GM21825 (cell line): ENCODE results near the gene RFX3.
"Not testable (repeated sequence)": the region's sequence is repeated elsewhere in the genome, so short reads cannot be mapped to it uniquely, and the experiment has no call there.

Experiments used
- ATAC-seq: cut with Tn5 transposase; IDR thresholded peaks from one replicate; pipeline ENCODE4 v1.9.1; 2021; ENCODE audit warnings: mild to moderate bottlenecking, moderate library complexity; ENCODE audit not compliant: unreplicated experiment

RFX3 gene

GRCh38 chr9:3361116-3361515 lies 164.7 kb downstream of the RFX3 start:
- no peak for ATAC-seq

- ATAC-seq = no peak
These were observed 165.6 kb downstream of the RFX3 start for GRCh38 chr9:3360245-3360644.

DNA sequence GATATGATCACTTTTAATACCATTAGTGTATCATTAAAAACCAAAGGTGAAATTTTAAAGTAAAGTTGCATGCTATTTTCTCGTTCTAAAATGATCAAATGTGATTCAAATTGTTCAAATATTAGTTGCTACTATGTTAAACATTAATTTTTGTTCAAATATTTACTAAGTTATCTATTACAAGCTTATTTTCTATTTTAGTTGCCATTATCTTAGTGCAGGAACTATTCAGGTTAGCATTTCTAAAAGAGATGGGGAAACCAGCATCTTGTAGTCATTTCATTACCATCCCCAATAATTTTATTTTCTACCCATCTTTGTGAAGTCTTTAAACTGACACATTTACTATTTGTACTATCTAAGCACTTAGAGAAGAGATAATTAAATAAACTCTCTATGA lies 166.0 kb downstream of the RFX3 start:
- no peak for ATAC-seq

GRCh38 chr9:3359048-3359692 lies 166.6 kb downstream of the RFX3 start:
- ATAC-seq = no peak

- no peak for ATAC-seq
These were observed 177.6 kb downstream of the RFX3 start for GRCh38 chr9:3348169-3348568.

GRCh38 chr9:3346549-3346948 lies 179.3 kb downstream of the RFX3 start:
- no peak for ATAC-seq

GRCh38 chr9:3343671-3344070 lies 182.1 kb downstream of the RFX3 start:
- ATAC-seq = no peak

- no peak for ATAC-seq
These were observed 183.5 kb downstream of the RFX3 start for GRCh38 chr9:3342159-3342777.

GRCh38 chr9:3337515-3338225 lies 188.1 kb downstream of the RFX3 start:
- no peak for ATAC-seq

DNA sequence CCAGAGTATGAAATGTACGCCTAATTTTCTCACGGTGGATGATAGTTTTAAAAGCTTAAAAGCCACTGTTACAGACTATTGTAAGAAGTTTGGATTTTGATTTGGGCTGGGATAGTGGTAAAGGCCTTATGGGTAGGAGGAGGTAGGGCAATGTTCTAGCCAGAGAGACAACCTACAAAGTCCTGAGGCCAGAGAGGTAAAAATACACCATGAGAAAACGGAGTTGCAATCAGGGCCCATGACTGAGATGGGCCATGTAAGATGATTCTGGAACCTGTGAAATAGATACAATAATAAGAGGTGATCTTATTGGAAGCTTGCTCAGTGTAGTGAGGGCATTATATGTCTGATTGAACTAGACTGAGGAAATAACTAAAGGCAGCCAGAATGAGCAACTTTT lies 188.8 kb downstream of the RFX3 start:
- ATAC-seq = no peak

DNA sequence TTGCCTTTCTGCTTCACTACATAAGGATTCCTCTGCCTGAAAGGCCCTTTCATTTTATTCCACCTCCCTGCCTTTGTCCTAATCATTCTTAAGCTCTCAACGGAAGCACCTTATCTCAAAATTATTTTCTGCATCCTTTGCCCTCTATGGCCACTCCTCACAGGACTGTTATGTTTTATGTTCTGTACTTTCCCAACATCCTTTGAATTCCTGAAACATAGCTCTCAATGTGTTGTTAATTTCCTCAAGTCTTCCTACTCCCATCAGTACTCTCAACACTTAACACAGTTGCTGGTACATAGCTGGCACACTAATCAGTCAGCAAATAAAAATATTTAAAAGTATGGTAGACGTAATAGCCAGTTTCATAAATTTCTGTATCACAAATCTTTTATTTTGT lies 193.0 kb downstream of the RFX3 start:
- no peak for ATAC-seq

GRCh38 chr9:3331801-3332200 lies 194.0 kb downstream of the RFX3 start:
- no peak for ATAC-seq

- ATAC-seq = no peak
These were observed 194.9 kb downstream of the RFX3 start for GRCh38 chr9:3330792-3331420.

GRCh38 chr9:3329361-3329760 lies 196.4 kb downstream of the RFX3 start:
- no peak for ATAC-seq

DNA sequence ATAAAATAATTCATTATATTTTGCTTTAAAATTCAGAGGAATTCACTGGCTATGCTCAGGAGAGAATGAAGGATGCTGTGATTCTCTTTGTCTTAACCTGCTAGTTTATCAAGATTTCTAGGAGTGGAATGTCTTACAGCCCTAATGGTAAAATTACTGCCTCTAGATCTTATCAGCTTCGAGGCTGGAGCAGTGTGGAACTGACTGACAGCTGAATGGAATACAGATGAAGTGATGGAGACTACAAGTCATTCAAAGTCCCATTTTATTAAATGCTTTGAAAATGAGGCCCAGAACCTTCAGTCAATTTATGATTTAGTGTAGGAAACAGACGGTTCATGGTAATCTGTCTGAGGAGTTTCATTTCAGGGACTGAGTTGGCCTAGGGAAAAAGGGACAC lies 202.1 kb downstream of the RFX3 start:
- ATAC-seq = no peak

DNA sequence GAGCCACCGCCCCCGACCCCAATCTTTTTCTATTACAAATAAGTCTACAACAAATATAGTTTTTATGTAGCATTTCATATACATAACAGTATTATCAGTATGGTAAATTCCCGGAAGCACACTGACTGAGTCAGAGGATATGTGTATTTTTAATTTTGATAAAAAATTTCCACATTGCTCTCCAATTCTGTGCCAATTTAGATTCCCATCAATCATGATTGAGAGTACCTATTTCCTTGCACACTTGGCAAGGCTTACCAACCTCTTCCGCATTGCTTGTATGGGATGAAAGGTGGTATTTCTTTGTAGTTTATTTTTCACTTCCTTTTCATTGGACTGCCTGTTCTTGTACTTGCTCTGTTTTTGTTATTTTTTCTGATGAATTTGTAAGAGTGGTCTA lies 204.6 kb downstream of the RFX3 start:
- no peak for ATAC-seq

GRCh38 chr9:3312595-3312994 lies 213.2 kb downstream of the RFX3 start:
- ATAC-seq = not testable (repeated sequence)

GRCh38 chr9:3308609-3309008 lies 217.2 kb downstream of the RFX3 start:
- ATAC-seq = no peak

- ATAC-seq = not testable (repeated sequence)
These were observed 221.4 kb downstream of the RFX3 start for GRCh38 chr9:3304388-3304787.

DNA sequence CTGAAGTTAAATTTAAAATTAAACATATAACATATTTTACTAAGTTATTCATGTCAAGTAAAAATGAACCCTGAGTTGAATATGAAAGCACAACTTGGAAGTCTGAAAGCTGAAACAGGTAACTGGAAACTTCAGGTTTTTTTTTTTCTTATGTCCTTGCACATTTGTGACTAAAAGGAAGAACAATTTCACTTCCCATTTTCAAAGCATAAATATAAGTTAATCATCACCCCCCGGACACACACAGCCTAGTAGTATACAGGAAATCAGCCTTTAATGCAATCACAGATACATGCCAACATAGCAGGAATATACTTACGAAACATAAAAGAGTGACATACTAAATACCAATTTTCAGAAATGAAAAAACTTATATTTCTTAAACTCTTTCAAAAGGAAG lies 225.9 kb downstream of the RFX3 start:
- peak; percentile 98 for ATAC-seq

DNA sequence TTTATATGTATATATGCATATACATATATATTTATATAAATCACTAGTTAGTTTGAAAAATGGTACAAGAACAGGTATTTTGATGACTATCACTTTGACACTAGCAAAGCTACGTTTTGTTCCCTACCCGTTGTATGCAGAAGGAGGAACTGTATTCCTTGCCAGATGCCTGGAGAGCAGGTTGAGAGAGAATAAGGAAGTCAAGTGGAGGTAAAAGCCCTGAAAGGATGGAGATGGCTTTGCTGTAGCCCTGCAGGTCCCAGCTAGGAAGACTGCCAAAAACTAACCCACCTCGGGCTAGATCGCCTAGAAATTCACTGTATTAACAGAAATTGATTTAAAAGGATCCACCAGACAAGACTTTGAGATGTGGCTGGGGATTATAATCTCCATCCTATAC lies 229.3 kb downstream of the RFX3 start:
- no peak for ATAC-seq

- ATAC-seq = no peak
These were observed 233.5 kb downstream of the RFX3 start for GRCh38 chr9:3292311-3292710.
